H9 (cell line): ENCODE results near the gene ANKRD44. TPM values are rescaled to one million over a fixed set of nuclear protein-coding genes. Genes with fewer than 3 reads are reported as not detected.

Source experiments
- DNase-seq: peaks from one replicate; pipeline ENCODE4 v3.0.0-alpha.2; 2017
- H2AFZ ChIP-seq: one replicate; pipeline ENCODE4 v1.6.1; 2013; ENCODE audit warnings: mild to moderate bottlenecking, low read length, control low read depth, moderate library complexity
- H2AK5ac ChIP-seq: 2 replicates; pipeline ENCODE4 v1.6.1; 2013; ENCODE audit warnings: low read length, control low read depth, mixed read lengths; ENCODE audit not compliant: insufficient read length
- H2BK120ac ChIP-seq: one replicate; pipeline ENCODE4 v1.6.1; 2013; ENCODE audit warnings: low read depth, mild to moderate bottlenecking, low read length, control low read depth, inconsistent platforms; ENCODE audit not compliant: poor library complexity, severe bottlenecking
- H2BK12ac ChIP-seq: 2 replicates; pipeline ENCODE4 v1.6.1; 2013; ENCODE audit warnings: low read length, control low read depth, mixed read lengths, low read depth; ENCODE audit not compliant: insufficient read length
- H2BK15ac ChIP-seq: 2 replicates; pipeline ENCODE4 v1.6.1; 2013; ENCODE audit warnings: low read depth, low read length, control low read depth
- H2BK20ac ChIP-seq: one replicate; pipeline ENCODE4 v1.6.1; 2013; ENCODE audit warnings: low read depth, mild to moderate bottlenecking, low read length, control low read depth, inconsistent platforms; ENCODE audit not compliant: poor library complexity, severe bottlenecking
- H2BK5ac ChIP-seq: 2 replicates; pipeline ENCODE4 v1.6.1; 2013; ENCODE audit warnings: low read length, control low read depth, mixed read lengths; ENCODE audit not compliant: insufficient read length
- H3K14ac ChIP-seq: 2 replicates; pipeline ENCODE4 v1.6.1; 2013; ENCODE audit warnings: low read length, control low read depth; ENCODE audit not compliant: insufficient read depth
- H3K18ac ChIP-seq: 2 replicates; pipeline ENCODE4 v1.6.1; 2013; ENCODE audit warnings: low read depth, mild to moderate bottlenecking, mixed read lengths, low read length, control low read depth; ENCODE audit not compliant: insufficient read length
- H3K23ac ChIP-seq: 2 replicates; pipeline ENCODE4 v1.6.1; 2013; ENCODE audit warnings: low read length, control low read depth, mixed read lengths, low read depth; ENCODE audit not compliant: insufficient read length
- H3K23me2 ChIP-seq: 2 replicates; pipeline ENCODE4 v1.6.1; 2013; ENCODE audit warnings: low read depth, mild to moderate bottlenecking, mixed read lengths, low read length, control low read depth; ENCODE audit not compliant: insufficient read length, poor library complexity, severe bottlenecking
- H3K27ac ChIP-seq: 2 replicates; pipeline ENCODE4 v1.5.1; 2013; ENCODE audit warnings: low read length, control low read depth, mixed read lengths, low read depth; ENCODE audit not compliant: insufficient read length
- H3K27me3 ChIP-seq: 2 replicates; pipeline ENCODE4 v1.6.1; 2013; ENCODE audit warnings: low read length, control low read depth, inconsistent platforms; ENCODE audit not compliant: insufficient read depth
- H3K4ac ChIP-seq: 2 replicates; pipeline ENCODE4 v1.6.1; 2013; ENCODE audit warnings: low read depth, mild to moderate bottlenecking, control low read depth, inconsistent platforms, low read length, moderate library complexity
- H3K4me1 ChIP-seq: 2 replicates; pipeline ENCODE4 v1.6.1; 2013; ENCODE audit warnings: low read length, control low read depth, inconsistent platforms; ENCODE audit not compliant: insufficient read depth
- H3K4me2 ChIP-seq: 2 replicates; pipeline ENCODE4 v1.6.1; 2013; ENCODE audit warnings: low read length, control low read depth, mixed read lengths; ENCODE audit not compliant: insufficient read length, insufficient read depth
- H3K56ac ChIP-seq: 2 replicates; pipeline ENCODE4 v1.6.1; 2013; ENCODE audit warnings: low read depth, mild to moderate bottlenecking, mixed read lengths, low read length, control low read depth; ENCODE audit not compliant: insufficient read length
- H3K79me1 ChIP-seq: 2 replicates; pipeline ENCODE4 v1.6.1; 2013; ENCODE audit warnings: low read depth, mild to moderate bottlenecking, moderate library complexity, low read length, control low read depth, inconsistent platforms; ENCODE audit not compliant: insufficient read depth, poor library complexity, severe bottlenecking
- H3K79me2 ChIP-seq: 2 replicates; pipeline ENCODE4 v1.6.1; 2013; ENCODE audit warnings: low read length, control low read depth, inconsistent platforms; ENCODE audit not compliant: insufficient read depth
- H3K9ac ChIP-seq: 2 replicates; pipeline ENCODE4 v1.6.1; 2013; ENCODE audit warnings: low read length, control low read depth, mixed read lengths; ENCODE audit not compliant: insufficient read length; ENCODE audit errors: extremely low read depth
- H3K9me3 ChIP-seq: one replicate; pipeline ENCODE4 v1.6.1; 2013; ENCODE audit warnings: low read depth, low read length, inconsistent platforms; ENCODE audit not compliant: control insufficient read depth
- H3T11ph ChIP-seq: one replicate; pipeline ENCODE4 v1.6.1; 2013; ENCODE audit warnings: mild to moderate bottlenecking, low read length, control low read depth, inconsistent platforms
- H4K20me1 ChIP-seq: one replicate; pipeline ENCODE4 v1.6.1; 2013; ENCODE audit not compliant: control insufficient read depth, insufficient read length, insufficient read depth
- H4K5ac ChIP-seq: 2 replicates; pipeline ENCODE4 v1.6.1; 2013; ENCODE audit warnings: low read depth, mild to moderate bottlenecking, mixed read lengths, low read length, control low read depth; ENCODE audit not compliant: insufficient read length
- H4K8ac ChIP-seq: replicated peaks from 2 replicates; pipeline ENCODE4 v1.6.1; 2013; ENCODE audit warnings: low read length, control low read depth, mixed read lengths, low read depth; ENCODE audit not compliant: insufficient read length
- H4K91ac ChIP-seq: 2 replicates; pipeline ENCODE4 v1.6.1; 2013; ENCODE audit warnings: low read depth, mild to moderate bottlenecking, moderate library complexity, mixed read lengths, low read length, control low read depth; ENCODE audit not compliant: insufficient read length
- H3K27ac Mint-ChIP-seq, 3 experiments: 2 replicates in 2 of 3; 3 replicates in 1 of 3; pipeline ENCODE4 v1.8.0; 2020 to 2021; ENCODE audit warnings: mixed read lengths in 3 of 3, mild to moderate bottlenecking in 1 of 3, moderate library complexity in 1 of 3
- H3K27me3 Mint-ChIP-seq: 2 replicates; pipeline ENCODE4 v1.8.0; 2021; ENCODE audit warnings: low read depth, mild to moderate bottlenecking, moderate library complexity, mixed read lengths
- H3K36me3 Mint-ChIP-seq, 3 experiments: 2 replicates in 2 of 3; 3 replicates in 1 of 3; pipeline ENCODE4 v1.8.0; 2020 to 2021; ENCODE audit warnings: low read depth in 3 of 3, mixed read lengths in 3 of 3; ENCODE audit not compliant: insufficient read depth in 1 of 3
- H3K4me1 Mint-ChIP-seq, 2 experiments: 2 replicates each; pipeline ENCODE4 v1.8.0; 2020; ENCODE audit warnings: mixed read lengths in 2 of 2
- H3K4me3 Mint-ChIP-seq, 2 experiments: 2 replicates in 1 of 2; 3 replicates in 1 of 2; pipeline ENCODE4 v1.8.0; 2020 to 2021; ENCODE audit warnings: mild to moderate bottlenecking in 2 of 2, mixed read lengths in 2 of 2, moderate library complexity in 1 of 2
- H3K9me3 Mint-ChIP-seq, 2 experiments: 2 replicates in 1 of 2; 3 replicates in 1 of 2; pipeline ENCODE4 v1.8.0; 2020; ENCODE audit warnings: mild to moderate bottlenecking in 2 of 2, mixed read lengths in 2 of 2, moderate library complexity in 1 of 2
- CTCF ChIP-seq: fragments of 200-600 bp; sonication (generic); conservative IDR thresholded peaks from 3 replicates; pipeline ENCODE4 v1.8.0; 2021; ENCODE audit warnings: antibody characterized with exemption, mild to moderate bottlenecking
- WGBS: extraction: QIAGEN DNeasy Blood & Tissue Kit; methylation state at CpG from one replicate; pipeline ENCODE4 v1.1.7; 2013; ENCODE audit warnings: missing lambda C conversion rate, low lambda C conversion rate, mixed read lengths; ENCODE audit not compliant: insufficient read length; ENCODE audit errors: extremely low coverage; 5-methylcytosine and 5-hydroxymethylcytosine counted together
- total RNA-seq: library from RNA; stranded (reverse); gene quantifications from 2 replicates; pipeline ENCODE4 v1.2.1, GENCODE V29; 2021

The ANKRD44 gene
- total RNA-seq, 1 experiment from 2014 or later, result 1.9 TPM

GRCh38 chr2:197184959-197185586 lies 125.5 kb downstream of the ANKRD44 start:
- H4K20me1 ChIP-seq, result no peaks in the 10 kb centered on the region
- no peak overlapping the region; the same call in 1 of the 2 replicates for H3K14ac ChIP-seq
- no peak overlapping the region for H2BK120ac ChIP-seq
- no peak overlapping the region for H3K4ac ChIP-seq
- no peak overlapping the region for H2BK15ac ChIP-seq
- Mint-ChIP-seq H3K9me3 (no peaks in the 10 kb centered on the region), H3K27ac (peak overlapping the region in 1 of 3 experiments; percentile 49; a peak in 1 of 7 replicates), H3K4me3 (no peak overlapping the region), H3K36me3 (no peaks in the 10 kb centered on the region; a peak in 1 of 7 replicates), H3K27me3 (no peaks in the 10 kb centered on the region; the same call in 1 of the 2 replicates), H3K4me1 (peaks cover 5 to 8% of the 10 kb centered on the region in 2 experiments; a peak in 2 of 4 replicates)
- H3K9ac ChIP-seq, result no peak overlapping the region
- H3K23me2 ChIP-seq, result no peaks in the 10 kb centered on the region
- no peaks in the 10 kb centered on the region for H3K9me3 ChIP-seq
- H3K56ac ChIP-seq, result no peak overlapping the region
- DNase-seq, result no peak
- no peak overlapping the region for H2AFZ ChIP-seq
- no peaks in the 10 kb centered on the region for H3K4me1 ChIP-seq
- no peak overlapping the region for H2BK5ac ChIP-seq
- no peak overlapping the region for H2BK12ac ChIP-seq
- H4K5ac ChIP-seq, result no peak overlapping the region
- no peak overlapping the region for H3T11ph ChIP-seq
- no peak overlapping the region for H3K18ac ChIP-seq
- H3K79me1 ChIP-seq, result no peaks in the 10 kb centered on the region
- no peak overlapping the region for H3K27ac ChIP-seq
- no CpG with 5 or more reads among the region's 6 CpGs for WGBS
- H3K23ac ChIP-seq, result no peak overlapping the region
- no peak overlapping the region for H4K8ac ChIP-seq
- H3K27me3 ChIP-seq, result no peaks in the 10 kb centered on the region
- no peak overlapping the region for H4K91ac ChIP-seq
- no peak for TF ChIP-seq CTCF
- H3K79me2 ChIP-seq, result no peaks in the 10 kb centered on the region
- H3K4me2 ChIP-seq, result no peak overlapping the region
- no peak overlapping the region for H2BK20ac ChIP-seq
- no peak overlapping the region for H2AK5ac ChIP-seq
